HepG2 (cell line): ENCODE data around the gene KIFC1. TPM values are rescaled to one million over a fixed set of nuclear protein-coding genes. Genes with fewer than 3 reads are reported as not detected.
A peak's percentile ranks its signal among the peaks of the same experiment; 100 is the strongest.

Experiments used
- ATAC-seq: fragments of 200-7000 bp; cut with Tn5 transposase; 3 replicates; pipeline ENCODE4 v1.9.1; 2020; ENCODE audit warnings: mild to moderate bottlenecking, moderate library complexity
- BruUV-seq: library from RNA; stranded (reverse); fragments of 400-500 nt; replicated peaks from 2 replicates; lab custom pipeline; 2021; lab: Mats Ljungman, UMichigan
- CTCF ChIA-PET: fragments of 300-600 bp; formaldehyde crosslinking; extraction: SDS; loops from one replicate; lab custom pipeline; 2021; ENCODE audit warnings: low total read pairs, inconsistent platforms, low intra/inter-chr PET ratio; lab: Yijun Ruan, JAX
- POLR2A ChIA-PET: fragments of 350-600 bp; sonication (Branson Sonifier 250); formaldehyde crosslinking; loops from one replicate; lab custom pipeline; 2020; ENCODE audit warnings: antibody characterized with exemption, inconsistent platforms; lab: Yijun Ruan, JAX
- DNase-seq: peaks from one replicate; pipeline ENCODE4 v3.0.0-alpha.2; 2015; ENCODE audit warnings: low spot score
- FAIRE-seq: peaks from 3 replicates; lab custom pipeline; 2011; peaks lifted over from hg19 to GRCh38; lab: Jason Lieb, UNC
- H2AFZ ChIP-seq: one replicate; pipeline ENCODE4 v1.6.1; 2011; ENCODE audit warnings: low read length, inconsistent platforms
- H3K27ac ChIP-seq: fragments of 300-600 bp; 3 replicates; pipeline ENCODE4 v1.8.0; 2011; ENCODE audit warnings: mixed run types, mild to moderate bottlenecking, mixed read lengths, low read length, inconsistent platforms; ENCODE audit not compliant: insufficient read depth; ENCODE audit errors: extremely low read length
- H3K27me3 ChIP-seq, 2 experiments: fragments of 200-600 bp in 1 of 2; 2 replicates in 1 of 2; 3 replicates in 1 of 2; pipeline versions ENCODE4 v1.6.0 to v1.8.0; 2011; ENCODE audit warnings: low read length in 2 of 2, mild to moderate bottlenecking in 2 of 2, moderate library complexity in 2 of 2, inconsistent platforms in 1 of 2; ENCODE audit not compliant: insufficient read depth in 2 of 2, control insufficient read depth in 1 of 2
- H3K36me3 ChIP-seq, 2 experiments: fragments of 200-600 bp in 1 of 2; replicated peaks in 1 of 2; 2 replicates in 1 of 2; 3 replicates in 1 of 2; pipeline versions ENCODE4 v1.5.1 to v1.8.0; 2011; ENCODE audit warnings: low read length in 2 of 2, inconsistent platforms in 1 of 2; ENCODE audit not compliant: insufficient read depth in 2 of 2, control insufficient read depth in 1 of 2
- H3K4me1 ChIP-seq: 2 replicates; pipeline ENCODE4 v1.5.1; 2012; ENCODE audit warnings: low read length, inconsistent platforms; ENCODE audit not compliant: insufficient read depth
- H3K4me2 ChIP-seq: 2 replicates; pipeline ENCODE4 v1.6.0; 2011; ENCODE audit warnings: low read depth, low read length, inconsistent platforms
- H3K4me3 ChIP-seq, 3 experiments: fragments of 200-600 bp in 1 of 3; sonication (generic), shearing (Covaris generic) in 1 of 3; replicated peaks in 1 of 3; 2 replicates each; pipeline ENCODE4 v1.5.1; 2011 to 2016; ENCODE audit warnings: low read length in 3 of 3, inconsistent platforms in 2 of 3, low read depth in 2 of 3, mild to moderate bottlenecking in 2 of 3, control low read depth in 1 of 3, mixed read lengths in 1 of 3; ENCODE audit not compliant: insufficient read depth in 1 of 3
- H3K79me2 ChIP-seq: one replicate; pipeline ENCODE4 v1.6.1; 2011; ENCODE audit warnings: low read length, inconsistent platforms; ENCODE audit not compliant: insufficient read depth
- H3K9ac ChIP-seq: 2 replicates; pipeline ENCODE4 v1.6.0; 2011; ENCODE audit warnings: mild to moderate bottlenecking, low read depth, low read length, inconsistent platforms; ENCODE audit not compliant: insufficient read depth
- H3K9me3 ChIP-seq: 2 replicates; pipeline ENCODE4 v1.5.1; 2012; ENCODE audit warnings: mild to moderate bottlenecking, low read length
- H4K20me1 ChIP-seq: 2 replicates; pipeline ENCODE4 v1.6.0; 2011; ENCODE audit warnings: inconsistent platforms, mild to moderate bottlenecking, low read length, moderate library complexity; ENCODE audit not compliant: insufficient read depth
- MAFK ChIP-seq, 2 experiments: IDR thresholded peaks in 1 of 2; conservative IDR thresholded peaks in 1 of 2; 2 replicates each; pipeline ENCODE4 v1.6.1; 2011; ENCODE audit warnings: improper control_type of control experiment in 2 of 2, low read length in 2 of 2
- MNT ChIP-seq: fragments of 450-650 bp; IDR thresholded peaks from 2 replicates; pipeline ENCODE4 v1.6.1; 2016
- RBFOX2 ChIP-seq: fragments of 200-400 bp; formaldehyde crosslinking; IDR thresholded peaks from 2 replicates; pipeline ENCODE4 v1.6.1; 2017; ENCODE audit warnings: low read depth, mild to moderate bottlenecking, low read length
- ZNF550 ChIP-seq: sonication (generic); formaldehyde crosslinking; IDR thresholded peaks from 2 replicates; pipeline ENCODE4 v1.4.0; 2020; ENCODE audit warnings: mild to moderate bottlenecking, missing genetic modification reagents, borderline replicate concordance
- WGBS: methylation state at CpG from one replicate; pipeline ENCODE4 v1.1.6; 2017; ENCODE audit warnings: low lambda C conversion rate; 5-methylcytosine and 5-hydroxymethylcytosine counted together
- in situ Hi-C: cut with HindIII; loops from 2 replicates; pipeline ENCODE4 v1.10.0; 2017; ENCODE audit warnings: low pct_unique_long_range_greater_than_20kb; ENCODE audit not compliant: extremely low pct_ligation_motif_present
- intact Hi-C: fragments of 100-400 bp; cut with micrococcal nuclease; formaldehyde crosslinking; loops from one replicate; pipeline ENCODE4 v1.10.0; 2022; ENCODE audit not compliant: unreplicated experiment
- polyA plus RNA-seq, 8 experiments: library from polyadenylated mRNA; depleted of rRNA in 3 of 8; stranded (reverse) in 7 of 8; unstranded in 1 of 8; fragments of >200 nt; fragmentation: Illumina TruSeq in 4 of 8; extraction: Trizol in 4 of 8; gene quantifications; 2 replicates each; pipeline versions ENCODE4 v1.2.1 to v1.2.3, GENCODE V29; 2011 to 2016; ENCODE audit warnings: low read depth in 4 of 8, missing spikeins in 1 of 8, mixed read lengths in 1 of 8; ENCODE audit not compliant: insufficient read depth in 1 of 8
- total RNA-seq, 5 experiments: library from RNA; depleted of rRNA; stranded (reverse); fragments of >200 nt; fragmentation: Illumina TruSeq; extraction: Trizol; gene quantifications; 2 replicates each; pipeline ENCODE4 v1.2.3, GENCODE V29; 2016; ENCODE audit warnings: low read depth in 1 of 5

KIFC1 gene
- total and polyA plus RNA-seq, 2 of the 13 experiments (the other 11 are each of a cell fraction or from before 2014, with no cell fraction given), result 25.0 to 45.5 TPM

- DNase-seq (no peak), FAIRE-seq (no peak), ATAC-seq (no peak)
- no peaks in the 10 kb centered on the region for H3K79me2 ChIP-seq
- ChIA-PET CTCF (no interaction called here), POLR2A (interaction anchor here (1.6 kb wide), 1 partner anchor 8 kb away, joined by 5 read pairs; no protein-coding TSS in a partner anchor)
- BruUV-seq, result no TSS peak
- H3K9ac ChIP-seq, result no peak overlapping the region
- H3K4me1 ChIP-seq, result no peaks in the 10 kb centered on the region
- no peak overlapping the region for H2AFZ ChIP-seq
- no peaks in the 10 kb centered on the region for H3K9me3 ChIP-seq
- no peaks in the 10 kb centered on the region for H3K27me3 ChIP-seq
- TF ChIP-seq MAFK (conservative IDR thresholded peaks at IDR 0.05 in 1 of 2, IDR thresholded peaks at IDR 0.05 in 1 of 2; ENCODE audit: low read length in 2 of 2) (0 out of 4 replicates have a peak, but pooled peaks of 1 of the 2 experiments have one; percentile 16), ZNF550 (no peak)
- in situ Hi-C loops (no loop called here), intact Hi-C loops (no loop called here)
- no peak overlapping the region for H3K27ac ChIP-seq
- H3K4me2 ChIP-seq, result no peak overlapping the region
- peaks cover 0 to 2% of the 10 kb centered on the region in 2 experiments; a peak in 1 of 5 replicates for H3K36me3 ChIP-seq
- H3K4me3 ChIP-seq, result no peak overlapping the region
- H4K20me1 ChIP-seq, result no peaks in the 10 kb centered on the region
- 92% methylated on average over 3 of the region's 3 CpGs for WGBS
These were observed 47.5 kb downstream of the KIFC1 start for GRCh38 chr6:33438978-33439594.

GRCh38 chr6:33439956-33440648, 48.5 kb downstream of the KIFC1 start:
- BruUV-seq, result no TSS peak
- FAIRE-seq, result no peak
- H3K4me2 ChIP-seq, result no peak overlapping the region
- no peaks in the 10 kb centered on the region for H3K9me3 ChIP-seq
- no peaks in the 10 kb centered on the region for H3K27me3 ChIP-seq
- no peaks in the 10 kb centered on the region for H4K20me1 ChIP-seq
- H3K9ac ChIP-seq, result no peak overlapping the region
- peaks cover 0 to 2% of the 10 kb centered on the region in 2 experiments; a peak in 1 of 5 replicates for H3K36me3 ChIP-seq
- in situ Hi-C loops, result no loop called here
- no peak; the same call in 2 of the 3 replicates for ATAC-seq
- intact Hi-C loops, result no loop called here
- no peak for DNase-seq
- POLR2A ChIA-PET, result interaction anchor here (1.6 kb wide), 1 partner anchor 9 kb away, joined by 5 read pairs; no protein-coding TSS in a partner anchor
- CTCF ChIA-PET, result no interaction called here
- no peaks in the 10 kb centered on the region for H3K4me1 ChIP-seq
- TF ChIP-seq RBFOX2 (no peak), MNT (peak; percentile 25; the same call in 1 of the 2 replicates)
- WGBS, result 50% methylated on average over 9 of the region's 9 CpGs
- H3K79me2 ChIP-seq, result no peaks in the 10 kb centered on the region
- H3K27ac ChIP-seq, result no peak overlapping the region
- H3K4me3 ChIP-seq, result no peak overlapping the region
- no peak overlapping the region for H2AFZ ChIP-seq
